Liver (tissue), 9 donors: ENCODE data around the gene ST14. TPM values are rescaled to one million over a fixed set of nuclear protein-coding genes. Genes with fewer than 3 reads are reported as not detected.
A peak's percentile ranks its signal among the peaks of the same experiment; 100 is the strongest.

ENCODE experiments used
- DNase-seq: peaks from one replicate; pipeline ENCODE4 v3.0.0-alpha.2; 2017; ENCODE audit warnings: low spot score
- H3K27ac ChIP-seq, 2 donors: one replicate each; pipeline ENCODE4 v1.7.0; 2013; ENCODE audit warnings: inconsistent platforms in 2 of 2, low read length in 2 of 2, control low read depth in 1 of 2, low read depth in 1 of 2, mild to moderate bottlenecking in 1 of 2
- H3K27me3 ChIP-seq, 4 donors: one replicate each; pipeline versions ENCODE4 v1.6.1 to v1.7.0; 2013; ENCODE audit warnings: low read length in 3 of 4, inconsistent platforms in 1 of 4, mild to moderate bottlenecking in 1 of 4, moderate library complexity in 1 of 4; ENCODE audit not compliant: control insufficient read depth in 4 of 4, insufficient read depth in 4 of 4
- H3K36me3 ChIP-seq, 4 donors: one replicate each; pipeline versions ENCODE4 v1.6.1 to v1.7.0; 2013; ENCODE audit warnings: low read length in 3 of 4, mild to moderate bottlenecking in 3 of 4, low read depth in 1 of 4, moderate library complexity in 1 of 4; ENCODE audit not compliant: control insufficient read depth in 4 of 4, insufficient read depth in 3 of 4
- H3K4me1 ChIP-seq, 4 donors: one replicate each; pipeline versions ENCODE4 v1.6.1 to v1.7.0; 2013; ENCODE audit warnings: low read length in 3 of 4, mild to moderate bottlenecking in 3 of 4, moderate library complexity in 1 of 4; ENCODE audit not compliant: control insufficient read depth in 4 of 4, insufficient read depth in 4 of 4
- H3K4me3 ChIP-seq, 3 donors: one replicate each; pipeline versions ENCODE4 v1.6.1 to v1.7.0; 2013; ENCODE audit warnings: low read length in 3 of 3, control low read depth in 1 of 3, low read depth in 1 of 3, mild to moderate bottlenecking in 1 of 3
- H3K9ac ChIP-seq, 2 donors: one replicate each; pipeline ENCODE4 v1.7.0; 2013; ENCODE audit warnings: low read length in 2 of 2, mild to moderate bottlenecking in 2 of 2, moderate library complexity in 2 of 2, control low read depth in 1 of 2, low read depth in 1 of 2
- H3K9me3 ChIP-seq, 4 donors: one replicate each; pipeline versions ENCODE4 v1.6.1 to v1.7.0; 2013; ENCODE audit warnings: low read length in 3 of 4; ENCODE audit not compliant: control insufficient read depth in 4 of 4
- ATF3 ChIP-seq: IDR thresholded peaks from 2 replicates; pipeline ENCODE4 v1.6.1; 2016; ENCODE audit warnings: antibody characterized with exemption
- EGR1 ChIP-seq, 2 donors: IDR thresholded peaks; 2 replicates each; pipeline ENCODE4 v1.6.1; 2016 to 2018; ENCODE audit warnings: antibody characterized with exemption in 2 of 2, low read depth in 2 of 2
- FOXA1 ChIP-seq: IDR thresholded peaks from 2 replicates; pipeline ENCODE4 v1.6.1; 2016; ENCODE audit warnings: antibody characterized with exemption
- FOXA2 ChIP-seq: IDR thresholded peaks from 2 replicates; pipeline ENCODE4 v1.6.1; 2016; ENCODE audit warnings: antibody characterized with exemption
- GABPA ChIP-seq, 2 donors: IDR thresholded peaks in 1 of 2; conservative IDR thresholded peaks in 1 of 2; 2 replicates each; pipeline ENCODE4 v1.6.1; 2016; ENCODE audit warnings: antibody characterized with exemption in 2 of 2, mild to moderate bottlenecking in 1 of 2, moderate library complexity in 1 of 2
- HNF4A ChIP-seq, 2 donors: conservative IDR thresholded peaks; 2 replicates each; pipeline ENCODE4 v1.6.1; 2016; ENCODE audit warnings: antibody characterized with exemption in 2 of 2, mild to moderate bottlenecking in 2 of 2
- HNF4G ChIP-seq: IDR thresholded peaks from 2 replicates; pipeline ENCODE4 v1.6.1; 2016; ENCODE audit warnings: antibody characterized with exemption
- JUND ChIP-seq, 2 donors: IDR thresholded peaks; 2 replicates each; pipeline ENCODE4 v1.6.1; 2016; ENCODE audit warnings: antibody characterized with exemption in 2 of 2
- MAX ChIP-seq: IDR thresholded peaks from 2 replicates; pipeline ENCODE4 v1.6.1; 2016; ENCODE audit warnings: antibody characterized with exemption
- NR2F2 ChIP-seq: IDR thresholded peaks from 2 replicates; pipeline ENCODE4 v1.6.1; 2016; ENCODE audit warnings: antibody characterized with exemption
- RAD21 ChIP-seq, 2 donors: IDR thresholded peaks; 2 replicates each; pipeline ENCODE4 v1.6.1; 2016; ENCODE audit warnings: antibody characterized with exemption in 2 of 2, mild to moderate bottlenecking in 2 of 2
- REST ChIP-seq: IDR thresholded peaks from 2 replicates; pipeline ENCODE4 v1.6.1; 2016; ENCODE audit warnings: antibody characterized with exemption, mild to moderate bottlenecking
- RXRA ChIP-seq, 2 donors: IDR thresholded peaks; 2 replicates each; pipeline ENCODE4 v1.6.1; 2017 to 2018; ENCODE audit warnings: antibody characterized with exemption in 2 of 2, mild to moderate bottlenecking in 1 of 2
- SP1 ChIP-seq: IDR thresholded peaks from 2 replicates; pipeline ENCODE4 v1.6.1; 2018; ENCODE audit warnings: antibody characterized with exemption, mild to moderate bottlenecking
- TAF1 ChIP-seq: conservative IDR thresholded peaks from 2 replicates; pipeline ENCODE4 v1.6.1; 2016; ENCODE audit warnings: antibody characterized with exemption, mild to moderate bottlenecking
- YY1 ChIP-seq: IDR thresholded peaks from 2 replicates; pipeline ENCODE4 v1.6.1; 2016; ENCODE audit warnings: antibody characterized with exemption, mild to moderate bottlenecking
- ZBTB33 ChIP-seq: IDR thresholded peaks from 2 replicates; pipeline ENCODE4 v1.6.1; 2016; ENCODE audit warnings: antibody characterized with exemption
- WGBS: extraction: QIAGEN DNeasy Blood & Tissue Kit; methylation state at CpG from one replicate; pipeline ENCODE4 v1.1.7; 2013; 5-methylcytosine and 5-hydroxymethylcytosine counted together
- polyA plus RNA-seq, 2 donors: library from polyadenylated mRNA; stranded (reverse) in 1 of 2; unstranded in 1 of 2; fragments of 200-250 nt in 1 of 2; fragments of >200 nt in 1 of 2; fragmentation: Nextera tagmentation in 1 of 2; extraction: Ambion mirVana in 1 of 2; gene quantifications; one replicate each; pipeline versions ENCODE4 v1.2.1 to v1.2.3, GENCODE V29; 2013 to 2015
- total RNA-seq, 2 donors: library from RNA; depleted of rRNA; stranded (reverse); fragments of >200 nt; gene quantifications; one replicate each; pipeline ENCODE4 v1.2.3, GENCODE V29; 2014
- TF ChIP-seq, protein P1 (sequence below): fragments of 150-350 bp; IDR thresholded peaks from 2 replicates; pipeline ENCODE4 v1.5.1; 2017; ENCODE audit warnings: improper control_type of control experiment, low read depth, low read length; ENCODE audit not compliant: missing input control
- donor health status: healthy.
- donor health status: healthy.
- donor health status: healthy.
- donor health status: healthy.
- donor health status: healthy.

ST14 gene
- total and polyA plus RNA-seq, 4 donors: 2.8 to 5.9 (median 4.5) TPM

GRCh38 chr11:130144861-130145281, 14.7 kb upstream of the ST14 start:
- DNase-seq: no peak
- no peaks in the 10 kb centered on the region for H3K9me3 ChIP-seq
- no peak overlapping the region for H3K4me3 ChIP-seq
- TF ChIP-seq, protein P1, sequence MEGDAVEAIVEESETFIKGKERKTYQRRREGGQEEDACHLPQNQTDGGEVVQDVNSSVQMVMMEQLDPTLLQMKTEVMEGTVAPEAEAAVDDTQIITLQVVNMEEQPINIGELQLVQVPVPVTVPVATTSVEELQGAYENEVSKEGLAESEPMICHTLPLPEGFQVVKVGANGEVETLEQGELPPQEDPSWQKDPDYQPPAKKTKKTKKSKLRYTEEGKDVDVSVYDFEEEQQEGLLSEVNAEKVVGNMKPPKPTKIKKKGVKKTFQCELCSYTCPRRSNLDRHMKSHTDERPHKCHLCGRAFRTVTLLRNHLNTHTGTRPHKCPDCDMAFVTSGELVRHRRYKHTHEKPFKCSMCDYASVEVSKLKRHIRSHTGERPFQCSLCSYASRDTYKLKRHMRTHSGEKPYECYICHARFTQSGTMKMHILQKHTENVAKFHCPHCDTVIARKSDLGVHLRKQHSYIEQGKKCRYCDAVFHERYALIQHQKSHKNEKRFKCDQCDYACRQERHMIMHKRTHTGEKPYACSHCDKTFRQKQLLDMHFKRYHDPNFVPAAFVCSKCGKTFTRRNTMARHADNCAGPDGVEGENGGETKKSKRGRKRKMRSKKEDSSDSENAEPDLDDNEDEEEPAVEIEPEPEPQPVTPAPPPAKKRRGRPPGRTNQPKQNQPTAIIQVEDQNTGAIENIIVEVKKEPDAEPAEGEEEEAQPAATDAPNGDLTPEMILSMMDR: no peak
- H3K9ac ChIP-seq: peak overlapping the region in 1 of 2 donors; percentile 58
- H3K4me1 ChIP-seq: peaks cover 8 to 59% (median 51%) of the 10 kb centered on the region in 4 donors
- no peaks in the 10 kb centered on the region for H3K27me3 ChIP-seq
- peak overlapping the region; percentile 79 to 82 for H3K27ac ChIP-seq
- peaks cover 0 to 14% (median 7%) of the 10 kb centered on the region in 4 donors for H3K36me3 ChIP-seq
- WGBS: 74% methylated on average over 7 of the region's 7 CpGs

DNA sequence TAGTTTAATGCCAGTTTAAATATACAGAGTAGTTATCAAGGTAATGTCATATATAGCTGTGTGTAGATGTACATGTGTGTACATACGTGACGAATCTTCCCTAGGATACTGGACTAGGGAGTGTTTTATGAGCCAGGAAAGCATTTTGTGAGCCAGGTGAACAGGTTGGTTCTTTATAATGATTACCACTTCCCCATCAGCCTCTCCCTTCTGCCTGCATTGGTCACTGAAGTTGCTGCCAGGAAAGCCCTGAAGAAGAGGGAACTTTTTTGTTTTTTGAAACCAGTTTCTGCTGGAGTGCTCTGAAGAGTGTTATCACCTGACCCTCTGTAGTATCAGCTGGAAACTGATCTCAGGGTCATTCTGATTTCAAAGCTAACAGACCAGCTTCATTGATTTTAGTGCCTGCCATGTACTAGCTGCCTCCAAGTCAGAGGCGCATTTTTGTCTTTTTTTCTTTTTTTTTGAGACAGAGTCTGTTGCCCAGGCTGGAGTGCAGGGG, 14.2 kb upstream of the ST14 start:
- Histone ChIP-seq H3K4me3 (no peak overlapping the region), H3K4me1 (peaks cover 8 to 59% (median 51%) of the 10 kb centered on the region in 4 donors), H3K36me3 (peaks cover 0 to 9% (median 6%) of the 10 kb centered on the region in 4 donors), H3K27me3 (no peaks in the 10 kb centered on the region), H3K9ac (peak overlapping the region in 1 of 2 donors; percentile 58), H3K27ac (peak overlapping the region; percentile 79 to 82), H3K9me3 (no peaks in the 10 kb centered on the region)
- DNase-seq: no peak
- WGBS: 42% methylated on average over 3 of the region's 3 CpGs
- TF ChIP-seq MAX: peak; percentile 55
- no peak for TF ChIP-seq HNF4G
- peak; percentile 51 for TF ChIP-seq YY1
- TF ChIP-seq ATF3: peak; percentile 14
- peak; percentile 51 to 81 for TF ChIP-seq RXRA (IDR thresholded peaks at IDR 0.05)
- TF ChIP-seq EGR1 (IDR thresholded peaks at IDR 0.05; ENCODE audit: low read depth in 2 of 2): no peak
- TF ChIP-seq RAD21 (IDR thresholded peaks at IDR 0.05): peak; percentile 12 to 36
- TF ChIP-seq FOXA1: no peak
- TF ChIP-seq REST: peak; percentile 32
- TF ChIP-seq HNF4A (conservative IDR thresholded peaks at IDR 0.05): peak; percentile 73 to 76
- TF ChIP-seq SP1: peak; percentile 65
- TF ChIP-seq NR2F2: peak; percentile 62
- peak; percentile 51 for TF ChIP-seq ZBTB33
- TF ChIP-seq GABPA (IDR thresholded peaks at IDR 0.05 in 1 of 2, conservative IDR thresholded peaks at IDR 0.05 in 1 of 2): peak in 1 of 2 donors; percentile 19
- TF ChIP-seq JUND (IDR thresholded peaks at IDR 0.05): peak in 1 of 2 donors; percentile 47
- no peak for TF ChIP-seq FOXA2
- TF ChIP-seq, protein P1: no peak
- no peak for TF ChIP-seq TAF1
